Tibial nerve (tissue), 4 donors: ENCODE results near the gene NHERF2.

Experiments used
- CTCF ChIP-seq, 5 experiments: fragments of 200-600 bp in 3 of 5; fragments of 450-650 bp in 2 of 5; sonication (generic) in 3 of 5; IDR thresholded peaks; one replicate each; pipeline ENCODE4 v1.5.1; 2016 to 2019; ENCODE audit warnings: antibody characterized with exemption in 5 of 5, mild to moderate bottlenecking in 3 of 5, moderate library complexity in 2 of 5
- EP300 ChIP-seq, 2 donors: sonication (generic); formaldehyde crosslinking; IDR thresholded peaks; one replicate each; pipeline ENCODE4 v1.6.1; 2017; ENCODE audit warnings: antibody characterized with exemption in 2 of 2, mild to moderate bottlenecking in 1 of 2
- POLR2A ChIP-seq, 2 donors: fragments of 450-650 bp; IDR thresholded peaks; one replicate each; pipeline ENCODE4 v1.6.1; 2017; ENCODE audit warnings: antibody characterized with exemption in 2 of 2, mild to moderate bottlenecking in 2 of 2, moderate library complexity in 2 of 2

- TF ChIP-seq CTCF (IDR thresholded peaks at IDR 0.05) (no peak), POLR2A (IDR thresholded peaks at IDR 0.05) (no peak), EP300 (IDR thresholded peaks at IDR 0.05) (no peak)
Observed at GRCh38 chr16:2025878-2026460, 733 bp upstream of the NHERF2 start.
